H1 (cell line): ENCODE measurements around the gene DOK1. TPM values are rescaled to one million over a fixed set of nuclear protein-coding genes. Genes with fewer than 3 reads are reported as not detected.

Experiments
- CTCF ChIA-PET: fragments of 300-600 bp; sonication (Branson Sonifier 250); formaldehyde crosslinking; loops from one replicate; lab custom pipeline; 2021; ENCODE audit not compliant: partially characterized antibody; lab: Charles Lee
- POLR2A ChIA-PET: fragments of 300-600 bp; sonication (Branson Sonifier 250); formaldehyde crosslinking; loops from one replicate; lab custom pipeline; 2021; ENCODE audit warnings: inconsistent platforms; ENCODE audit not compliant: partially characterized antibody; lab: Charles Lee
- DNase-seq, 2 experiments: peaks; one replicate each; pipeline versions ENCODE4 v3.0.0 to v3.0.0-alpha.2; 2010 to 2022; ENCODE audit warnings: low spot score in 2 of 2, low read depth in 1 of 2, mixed read lengths in 1 of 2
- FAIRE-seq: peaks from 2 replicates; lab custom pipeline; 2011; peaks lifted over from hg19 to GRCh38; lab: Jason Lieb, UNC
- H2AFZ ChIP-seq: 2 replicates; pipeline ENCODE4 v1.8.1; 2012; ENCODE audit warnings: low read length, inconsistent platforms
- H2AK5ac ChIP-seq: 2 replicates; pipeline ENCODE4 v1.6.1; 2013; ENCODE audit warnings: low read depth, low read length
- H2BK120ac ChIP-seq: replicated peaks from 2 replicates; pipeline ENCODE3; 2013; ENCODE audit warnings: low read depth, low read length, inconsistent platforms
- H2BK12ac ChIP-seq: 2 replicates; pipeline ENCODE4 v1.6.1; 2013; ENCODE audit warnings: low read depth, low read length
- H2BK15ac ChIP-seq: 2 replicates; pipeline ENCODE4 v1.6.1; 2013; ENCODE audit warnings: low read length
- H2BK20ac ChIP-seq: 2 replicates; pipeline ENCODE4 v1.6.1; 2013; ENCODE audit warnings: low read length
- H2BK5ac ChIP-seq: 2 replicates; pipeline ENCODE4 v1.6.1; 2013; ENCODE audit warnings: low read depth, low read length
- H3K14ac ChIP-seq: 2 replicates; pipeline ENCODE4 v1.6.1; 2013; ENCODE audit warnings: inconsistent platforms; ENCODE audit not compliant: insufficient read length
- H3K18ac ChIP-seq: 2 replicates; pipeline ENCODE4 v1.6.1; 2013; ENCODE audit warnings: low read length; ENCODE audit errors: extremely low read depth
- H3K23ac ChIP-seq: 2 replicates; pipeline ENCODE4 v1.6.1; 2013; ENCODE audit warnings: inconsistent platforms; ENCODE audit not compliant: insufficient read length
- H3K23me2 ChIP-seq: 2 replicates; pipeline ENCODE4 v1.6.1; 2013; ENCODE audit warnings: low read depth, low read length
- H3K27ac ChIP-seq: 2 replicates; pipeline ENCODE4 v1.6.1; 2011; ENCODE audit warnings: low read depth, low read length, inconsistent platforms
- H3K27me3 ChIP-seq, 4 experiments: replicated peaks in 1 of 4; 1 replicate in 1 of 4; 2 replicates in 3 of 4; pipeline versions ENCODE4 v1.6.1 to v1.8.1; 2011 to 2013; ENCODE audit warnings: low read length in 3 of 4, mild to moderate bottlenecking in 3 of 4, inconsistent platforms in 2 of 4, mixed read lengths in 2 of 4, moderate library complexity in 1 of 4; ENCODE audit not compliant: control insufficient read depth in 3 of 4, insufficient read depth in 3 of 4; ENCODE audit errors: extremely low read depth in 1 of 4
- H3K36me3 ChIP-seq, 4 experiments: 2 replicates each; pipeline versions ENCODE4 v1.6.1 to v1.8.1; 2011 to 2013; ENCODE audit warnings: mild to moderate bottlenecking in 4 of 4, low read length in 3 of 4, moderate library complexity in 2 of 4, control low read depth in 1 of 4, inconsistent platforms in 1 of 4; ENCODE audit not compliant: insufficient read depth in 4 of 4, control insufficient read depth in 2 of 4
- H3K4ac ChIP-seq: replicated peaks from 2 replicates; pipeline ENCODE3; 2013; ENCODE audit warnings: low read length, low read depth, mixed read lengths, inconsistent platforms; ENCODE audit not compliant: insufficient read length
- H3K4me1 ChIP-seq, 4 experiments: replicated peaks in 1 of 4; 1 replicate in 1 of 4; 2 replicates in 3 of 4; pipeline versions ENCODE4 v1.6.1 to v1.8.1; 2011 to 2013; ENCODE audit warnings: low read length in 3 of 4, inconsistent platforms in 2 of 4, mixed read lengths in 1 of 4; ENCODE audit not compliant: insufficient read depth in 4 of 4, control insufficient read depth in 3 of 4
- H3K4me2 ChIP-seq, 2 experiments: 2 replicates each; pipeline versions ENCODE4 v1.6.1 to v1.8.1; 2011 to 2013; ENCODE audit warnings: low read depth in 2 of 2, low read length in 2 of 2, control low read depth in 1 of 2, inconsistent platforms in 1 of 2, mild to moderate bottlenecking in 1 of 2; ENCODE audit not compliant: insufficient read depth in 1 of 2
- H3K4me3 ChIP-seq, 4 experiments: fragments of 200-600, 300-600 bp in 1 of 4; sonication (generic), shearing (Covaris generic), sonication (Bioruptor Twin) in 1 of 4; 2 replicates each; pipeline versions ENCODE4 v1.5.1 to v1.8.1; 2011 to 2016; ENCODE audit warnings: low read length in 4 of 4, low read depth in 3 of 4, control low read depth in 2 of 4, inconsistent platforms in 2 of 4, mild to moderate bottlenecking in 2 of 4, mixed read lengths in 1 of 4, moderate library complexity in 1 of 4; ENCODE audit not compliant: insufficient read depth in 2 of 4; ENCODE audit errors: extremely low read depth in 1 of 4
- H3K56ac ChIP-seq: replicated peaks from 2 replicates; pipeline ENCODE3; 2013; ENCODE audit warnings: low read depth, mild to moderate bottlenecking, mixed read lengths, low read length, inconsistent platforms; ENCODE audit not compliant: insufficient read length
- H3K79me1 ChIP-seq: 2 replicates; pipeline ENCODE4 v1.6.1; 2013; ENCODE audit warnings: low read depth, low read length, control low read depth
- H3K79me2 ChIP-seq, 2 experiments: 2 replicates each; pipeline versions ENCODE4 v1.6.1 to v1.8.1; 2012 to 2013; ENCODE audit warnings: low read length in 2 of 2, mild to moderate bottlenecking in 2 of 2, inconsistent platforms in 1 of 2; ENCODE audit not compliant: insufficient read depth in 2 of 2, control insufficient read depth in 1 of 2
- H3K9ac ChIP-seq, 4 experiments: replicated peaks in 1 of 4; 1 replicate in 1 of 4; 2 replicates in 3 of 4; pipeline versions ENCODE4 v1.6.1 to v1.8.1; 2011 to 2013; ENCODE audit warnings: low read depth in 3 of 4, low read length in 3 of 4, control low read depth in 2 of 4, mild to moderate bottlenecking in 2 of 4, moderate library complexity in 2 of 4, inconsistent platforms in 1 of 4; ENCODE audit errors: extremely low read depth in 1 of 4
- H3K9me3 ChIP-seq, 2 experiments: 2 replicates each; pipeline versions ENCODE4 v1.6.1 to v1.8.1; 2012 to 2013; ENCODE audit warnings: mild to moderate bottlenecking in 2 of 2, moderate library complexity in 2 of 2, control low read depth in 1 of 2, inconsistent platforms in 1 of 2, low read depth in 1 of 2, low read length in 1 of 2, mixed read lengths in 1 of 2; ENCODE audit not compliant: insufficient read depth in 2 of 2
- H4K20me1 ChIP-seq, 2 experiments: replicated peaks in 1 of 2; 2 replicates each; pipeline versions ENCODE3 to v1.8.1; 2011 to 2013; ENCODE audit warnings: inconsistent platforms in 2 of 2, low read length in 2 of 2, mild to moderate bottlenecking in 1 of 2; ENCODE audit not compliant: insufficient read depth in 2 of 2, control insufficient read depth in 1 of 2
- H4K5ac ChIP-seq: 2 replicates; pipeline ENCODE4 v1.6.1; 2013; ENCODE audit warnings: low read length, low read depth, mixed read lengths, inconsistent platforms; ENCODE audit not compliant: insufficient read length
- H4K8ac ChIP-seq: 2 replicates; pipeline ENCODE4 v1.8.0; 2013; ENCODE audit warnings: mild to moderate bottlenecking, moderate library complexity, low read length, inconsistent platforms; ENCODE audit not compliant: insufficient read depth; ENCODE audit errors: extremely low read depth
- H4K91ac ChIP-seq: replicated peaks from 2 replicates; pipeline ENCODE3; 2013; ENCODE audit warnings: low read length, mixed read lengths, inconsistent platforms; ENCODE audit not compliant: insufficient read length
- CHD1 ChIP-seq: IDR thresholded peaks from 2 replicates; pipeline ENCODE4 v1.6.1; 2012; ENCODE audit warnings: low read depth, low read length, improper control_type of control experiment
- EGR1 ChIP-seq: IDR thresholded peaks from 2 replicates; pipeline ENCODE4 v1.6.1; 2011; ENCODE audit warnings: low read depth, low read length, borderline replicate concordance
- MAFK ChIP-seq: IDR thresholded peaks from 2 replicates; pipeline ENCODE4 v1.6.1; 2012; ENCODE audit warnings: low read depth, mild to moderate bottlenecking, improper control_type of control experiment, low read length
- polyA plus RNA-seq, 7 experiments: library from polyadenylated mRNA; depleted of rRNA in 3 of 7; stranded (reverse) in 5 of 7; unstranded in 2 of 7; fragments of >200 nt in 5 of 7; fragments of 200-250 nt in 2 of 7; gene quantifications; 1 replicate in 5 of 7; 2 replicates in 1 of 7; 4 replicates in 1 of 7; pipeline versions ENCODE4 v1.2.1 to v1.2.3, GENCODE V29; 2011 to 2013; ENCODE audit warnings: missing spikeins in 2 of 7, mixed read lengths in 2 of 7
- total RNA-seq: library from RNA; stranded (reverse); fragmentation: NEBNext Ultra II Directional; extraction: Animal tissue kit (Norgen Biotek cat#: 25700); gene quantifications from 2 replicates; pipeline ENCODE4 v1.2.1, GENCODE V29; 2021
- TF ChIP-seq, protein P1 (sequence below): IDR thresholded peaks from 2 replicates; pipeline ENCODE4 v1.6.1; 2011; ENCODE audit warnings: low read length, improper control_type of control experiment

Gene DOK1
- total and polyA plus RNA-seq, 2 of the 8 experiments (the other 6 are each of a cell fraction or from before 2014, with no cell fraction given): 11.0 to 14.3 TPM

DNA sequence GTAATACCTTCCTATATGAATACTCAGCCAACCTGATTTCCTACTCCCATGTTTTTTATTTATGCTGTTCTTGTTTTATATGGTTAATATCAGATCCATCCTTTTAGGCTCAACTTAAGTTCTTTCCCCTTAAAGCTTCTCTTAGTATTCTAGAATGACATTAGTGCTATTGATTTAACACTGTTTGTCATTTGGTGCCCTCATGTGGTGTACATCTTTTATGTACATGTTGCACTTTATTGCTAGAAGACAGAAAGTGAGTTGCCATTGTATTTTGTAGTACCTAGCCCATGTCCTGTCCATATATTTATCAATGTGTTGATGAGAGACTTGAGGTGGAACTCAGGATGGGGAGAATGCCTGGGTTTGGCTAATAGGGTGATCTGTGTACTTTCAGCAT lies 22.3 kb upstream of the DOK1 start:
- peaks cover 2 to 22% (median 16%) of the 10 kb centered on the region in 4 experiments; a peak in 7 of 8 replicates for H3K36me3 ChIP-seq
- peaks cover 10% of the 10 kb centered on the region for H3K79me1 ChIP-seq
- ChIA-PET CTCF (interaction anchor here (0.7 to 7.0 kb wide), 8 partner anchors 28 to 55 kb away, joined by 3 to 53 read pairs (median 5); partner anchors contain the start of genes CCDC142 and TTC31), POLR2A (interaction anchor here (1.3 to 5.9 kb wide), 4 partner anchors 12 to 43 kb away, joined by 3 to 73 read pairs (median 24); partner anchors contain the start of gene LBX2)
- TF ChIP-seq, protein P1, sequence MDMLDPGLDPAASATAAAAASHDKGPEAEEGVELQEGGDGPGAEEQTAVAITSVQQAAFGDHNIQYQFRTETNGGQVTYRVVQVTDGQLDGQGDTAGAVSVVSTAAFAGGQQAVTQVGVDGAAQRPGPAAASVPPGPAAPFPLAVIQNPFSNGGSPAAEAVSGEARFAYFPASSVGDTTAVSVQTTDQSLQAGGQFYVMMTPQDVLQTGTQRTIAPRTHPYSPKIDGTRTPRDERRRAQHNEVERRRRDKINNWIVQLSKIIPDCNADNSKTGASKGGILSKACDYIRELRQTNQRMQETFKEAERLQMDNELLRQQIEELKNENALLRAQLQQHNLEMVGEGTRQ: no peak
- no peak for TF ChIP-seq EGR1
- no peak for TF ChIP-seq MAFK
- TF ChIP-seq CHD1: no peak
- no peak overlapping the region for H2BK20ac ChIP-seq
- H3K79me2 ChIP-seq: peaks cover 0 to 18% of the 10 kb centered on the region in 2 experiments; a peak in 2 of 4 replicates
- no peaks in the 10 kb centered on the region for H3K9me3 ChIP-seq
- H3K4me1 ChIP-seq: peaks cover 4 to 13% (median 6%) of the 10 kb centered on the region in 4 experiments; a peak in 6 of 7 replicates
- H3K4me2 ChIP-seq: no peak overlapping the region
- H4K20me1 ChIP-seq: peaks cover 6 to 11% of the 10 kb centered on the region in 2 experiments
- H4K91ac ChIP-seq: no peak overlapping the region
- H3K23me2 ChIP-seq: peaks cover 9% of the 10 kb centered on the region; the same call in 1 of the 2 replicates
- no peaks in the 10 kb centered on the region; a peak in 1 of 7 replicates for H3K27me3 ChIP-seq
- H2BK12ac ChIP-seq: no peak overlapping the region
- H2AK5ac ChIP-seq: no peak overlapping the region
- H3K4ac ChIP-seq: no peak overlapping the region
- no peak overlapping the region for H2BK5ac ChIP-seq
- H4K8ac ChIP-seq: no peak overlapping the region
- H2BK15ac ChIP-seq: no peak overlapping the region
- no peak overlapping the region for H4K5ac ChIP-seq
- no peak overlapping the region for H2BK120ac ChIP-seq
- no peak overlapping the region for H3K14ac ChIP-seq
- no peak overlapping the region for H3K9ac ChIP-seq
- no peak overlapping the region for H3K56ac ChIP-seq
- no peak overlapping the region for H3K4me3 ChIP-seq
- no peak overlapping the region for H2AFZ ChIP-seq
- FAIRE-seq: no peak
- H3K27ac ChIP-seq: no peak overlapping the region
- H3K23ac ChIP-seq: no peak overlapping the region
- DNase-seq: no peak
- H3K18ac ChIP-seq: no peak overlapping the region
